ENCODE data around the gene CATSPERD. TPM values are rescaled to one million over a fixed set of nuclear protein-coding genes. Genes with fewer than 3 reads are reported as not detected.
A peak's percentile ranks its signal among the peaks of the same experiment; 100 is the strongest.
"Not testable (repeated sequence)": the region's sequence is repeated elsewhere in the genome, so short reads cannot be mapped to it uniquely, and the experiment has no call there.

The CATSPERD gene
- total and polyA plus RNA-seq, 4 experiments from 2014 or later = not detected

- Histone ChIP-seq H3K4me1 (ENCODE audit: insufficient read depth, low read length) (peaks cover 27% of the 10 kb centered on the region), H3K27ac (ENCODE audit: low read depth, low read length) (no peak overlapping the region), H3K27me3 (ENCODE audit: insufficient read depth, low read length) (no peaks in the 10 kb centered on the region), H3K36me3 (ENCODE audit: insufficient read depth, low read length) (no peaks in the 10 kb centered on the region), H3K9me3 (ENCODE audit: control insufficient read depth in 1 of 2, low read length in 2 of 2) (no peaks in the 10 kb centered on the region), H3K4me3 (ENCODE audit: low read length in 2 of 2) (no peak overlapping the region)
- Mint-ChIP-seq H3K9me3 (peaks cover 0 to 3% (median 0%) of the 10 kb centered on the region in 8 donors), H3K4me1 (peaks cover 17 to 50% (median 34%) of the 10 kb centered on the region in 4 donors), H3K4me3 (peak overlapping the region in 2 of 8 donors; percentile 6 to 20), H3K27ac (peak overlapping the region in 3 of 7 donors; percentile 12 to 89 (median 69)), H3K36me3 (peaks cover 0 to 8% of the 10 kb centered on the region in 2 donors), H3K27me3 (no peaks in the 10 kb centered on the region)
- no peak for DNase-seq
- POLR2A ChIA-PET (ENCODE audit: partially characterized antibody) = interaction anchor here (3.4 kb wide), 1 partner anchor 62 kb away, joined by 25 read pairs; the partner anchor contains the start of genes SAFB and SAFB2
- CTCF ChIA-PET (ENCODE audit: partially characterized antibody) = interaction anchor here (2.8 to 3.6 kb wide), 2 partner anchors 36 to 63 kb away, joined by 18 read pairs; partner anchors contain the start of genes CATSPERD, LONP1, SAFB and SAFB2
- intact Hi-C loops (cut with micrococcal nuclease) = no loop called here
These were observed 35.6 kb upstream of the CATSPERD start for GRCh38 chr19:5684694-5685430.

GRCh38 chr19:5686326-5686646 lies 34.2 kb upstream of the CATSPERD start:
- Histone ChIP-seq H3K27me3 (ENCODE audit: insufficient read depth, low read length) (no peaks in the 10 kb centered on the region), H3K9me3 (ENCODE audit: control insufficient read depth in 1 of 2, low read length in 2 of 2) (no peaks in the 10 kb centered on the region), H3K4me3 (ENCODE audit: low read length in 2 of 2) (peak overlapping the region in 1 of 2 donors; percentile 61), H3K36me3 (ENCODE audit: insufficient read depth, low read length) (no peaks in the 10 kb centered on the region), H3K27ac (ENCODE audit: low read depth, low read length) (peak overlapping the region; percentile 67), H3K4me1 (ENCODE audit: insufficient read depth, low read length) (peaks cover 22% of the 10 kb centered on the region)
- intact Hi-C loops (cut with micrococcal nuclease) = no loop called here
- H3K27ac Mint-ChIP-seq = peak overlapping the region; percentile 86 to 95 (median 91)
- peaks cover 25 to 52% (median 35%) of the 10 kb centered on the region in 4 donors for H3K4me1 Mint-ChIP-seq
- ChIA-PET CTCF (ENCODE audit: partially characterized antibody) (interaction anchor here (1.5 to 3.6 kb wide), 5 partner anchors 10 to 218 kb away, joined by 3 to 18 read pairs (median 7); partner anchors contain the start of genes CATSPERD, LONP1, SAFB and SAFB2), POLR2A (ENCODE audit: partially characterized antibody) (interaction anchor here (1.0 to 3.4 kb wide), 5 partner anchors 8 to 218 kb away, joined by 4 to 28 read pairs (median 5); partner anchors contain the start of genes CATSPERD, LONP1, SAFB and SAFB2)
- H3K27me3 Mint-ChIP-seq = no peaks in the 10 kb centered on the region
- no peak for DNase-seq
- peaks cover 0 to 5% (median 0%) of the 10 kb centered on the region in 8 donors for H3K9me3 Mint-ChIP-seq
- H3K4me3 Mint-ChIP-seq = peak overlapping the region; percentile 81 to 88 (median 83)
- peaks cover 0 to 18% of the 10 kb centered on the region in 2 donors for H3K36me3 Mint-ChIP-seq

- Mint-ChIP-seq H3K36me3 (peaks cover 0 to 18% of the 10 kb centered on the region in 2 donors), H3K4me1 (peaks cover 20 to 47% (median 32%) of the 10 kb centered on the region in 4 donors), H3K27me3 (no peaks in the 10 kb centered on the region), H3K4me3 (peak overlapping the region; percentile 81 to 88 (median 83)), H3K27ac (peak overlapping the region; percentile 86 to 95 (median 91)), H3K9me3 (peaks cover 0 to 5% (median 0%) of the 10 kb centered on the region in 8 donors)
- no peaks in the 10 kb centered on the region for H3K27me3 ChIP-seq (ENCODE audit: insufficient read depth, low read length)
- no peaks in the 10 kb centered on the region for H3K36me3 ChIP-seq (ENCODE audit: insufficient read depth, low read length)
- H3K4me1 ChIP-seq (ENCODE audit: insufficient read depth, low read length) = peaks cover 23% of the 10 kb centered on the region
- peak overlapping the region in 1 of 2 donors; percentile 61 for H3K4me3 ChIP-seq (ENCODE audit: low read length in 2 of 2)
- ChIA-PET POLR2A (ENCODE audit: partially characterized antibody) (interaction anchor here (0.8 to 3.4 kb wide), 9 partner anchors 8 to 218 kb away, joined by 3 to 28 read pairs (median 4); partner anchors contain the start of genes CATSPERD, LONP1, SAFB and SAFB2), CTCF (ENCODE audit: partially characterized antibody) (interaction anchor here (0.7 to 3.6 kb wide), 9 partner anchors 10 to 218 kb away, joined by 3 to 18 read pairs (median 3); partner anchors contain the start of genes CATSPERD, LONP1, SAFB and SAFB2)
- no peaks in the 10 kb centered on the region for H3K9me3 ChIP-seq (ENCODE audit: control insufficient read depth in 1 of 2, low read length in 2 of 2)
- peak overlapping the region; percentile 67 for H3K27ac ChIP-seq (ENCODE audit: low read depth, low read length)
- intact Hi-C loops (cut with micrococcal nuclease) = no loop called here
- peak; percentile 84 to 88 (median 85) for DNase-seq
These were observed 33.6 kb upstream of the CATSPERD start for GRCh38 chr19:5686647-5687359.

GRCh38 chr19:5687360-5688198 lies 32.9 kb upstream of the CATSPERD start:
- Histone ChIP-seq H3K4me3 (ENCODE audit: low read length in 2 of 2) (peak overlapping the region in 1 of 2 donors; percentile 61), H3K4me1 (ENCODE audit: insufficient read depth, low read length) (peaks cover 30% of the 10 kb centered on the region), H3K27me3 (ENCODE audit: insufficient read depth, low read length) (no peaks in the 10 kb centered on the region), H3K36me3 (ENCODE audit: insufficient read depth, low read length) (peaks cover 7% of the 10 kb centered on the region), H3K9me3 (ENCODE audit: control insufficient read depth in 1 of 2, low read length in 2 of 2) (no peaks in the 10 kb centered on the region), H3K27ac (ENCODE audit: low read depth, low read length) (peak overlapping the region; percentile 67)
- H3K36me3 Mint-ChIP-seq = peaks cover 0 to 25% of the 10 kb centered on the region in 2 donors
- ChIA-PET CTCF (ENCODE audit: partially characterized antibody) (interaction anchor here (0.7 to 3.6 kb wide), 10 partner anchors 11 to 217 kb away, joined by 3 to 18 read pairs (median 3); partner anchors contain the start of genes CATSPERD, LONP1, SAFB and SAFB2), POLR2A (ENCODE audit: partially characterized antibody) (interaction anchor here (0.8 to 3.4 kb wide), 8 partner anchors 8 to 217 kb away, joined by 3 to 28 read pairs (median 4); partner anchors contain the start of genes CATSPERD, LONP1, SAFB and SAFB2)
- no peaks in the 10 kb centered on the region for H3K27me3 Mint-ChIP-seq
- peak overlapping the region in 5 of 7 donors; percentile 12 to 93 (median 78) for H3K27ac Mint-ChIP-seq
- peaks cover 0 to 5% (median 0%) of the 10 kb centered on the region in 8 donors for H3K9me3 Mint-ChIP-seq
- intact Hi-C loops (cut with micrococcal nuclease) = no loop called here
- H3K4me3 Mint-ChIP-seq = peak overlapping the region in 6 of 8 donors; percentile 58 to 88 (median 82)
- H3K4me1 Mint-ChIP-seq = peaks cover 17 to 47% (median 31%) of the 10 kb centered on the region in 4 donors
- DNase-seq = no peak

GRCh38 chr19:5688262-5688881 lies 32.1 kb upstream of the CATSPERD start:
- H3K4me3 ChIP-seq (ENCODE audit: low read length in 2 of 2); DNase-seq; H3K9me3 Mint-ChIP-seq; H3K27me3 ChIP-seq (ENCODE audit: insufficient read depth, low read length); intact Hi-C loops (cut with micrococcal nuclease); H3K9me3 ChIP-seq (ENCODE audit: control insufficient read depth in 1 of 2, low read length in 2 of 2); H3K27me3 Mint-ChIP-seq; H3K27ac ChIP-seq (ENCODE audit: low read depth, low read length): not testable (repeated sequence)
- Mint-ChIP-seq H3K4me3 (peak overlapping the region; percentile 23 to 71 (median 56)), H3K36me3 (peaks cover 0 to 31% of the 10 kb centered on the region in 2 donors), H3K27ac (peak overlapping the region in 3 of 7 donors; percentile 12 to 77 (median 51)), H3K4me1 (peaks cover 19 to 51% (median 31%) of the 10 kb centered on the region in 4 donors)
- Histone ChIP-seq H3K4me1 (ENCODE audit: insufficient read depth, low read length) (peaks cover 36% of the 10 kb centered on the region), H3K36me3 (ENCODE audit: insufficient read depth, low read length) (peaks cover 15% of the 10 kb centered on the region)
- CTCF ChIA-PET (ENCODE audit: partially characterized antibody) = interaction anchor here (1.0 to 3.6 kb wide), 3 partner anchors 17 to 67 kb away, joined by 3 to 36 read pairs (median 18); partner anchors contain the start of genes CATSPERD, LONP1, SAFB and SAFB2
- POLR2A ChIA-PET (ENCODE audit: partially characterized antibody) = interaction anchor here (1.9 to 3.7 kb wide), 2 partner anchors 66 to 102 kb away, joined by 11 to 74 read pairs; partner anchors contain the start of genes DUS3L, SAFB and SAFB2
